GM23338 (cell line): ENCODE data around the gene CCDC61.

Source experiments
- CREB1 ChIP-seq: fragments of 250-450 bp; sonication (Bioruptor Pico); IDR thresholded peaks from 2 replicates; pipeline ENCODE4 v1.5.0; 2020; ENCODE audit warnings: low read depth, mild to moderate bottlenecking, moderate library complexity
- EZH2 ChIP-seq: fragments of 200-600 bp; sonication (generic); IDR thresholded peaks from one replicate; pipeline ENCODE4 v1.8.0; 2017; ENCODE audit warnings: antibody characterized with exemption, mild to moderate bottlenecking, low read depth; ENCODE audit not compliant: unreplicated experiment
- EZH2phosphoT487 ChIP-seq: fragments of 200-600 bp; sonication (generic); IDR thresholded peaks from one replicate; pipeline ENCODE4 v1.8.1; 2018; ENCODE audit warnings: antibody characterized with exemption; ENCODE audit not compliant: unreplicated experiment
- POLR2AphosphoS5 ChIP-seq: IDR thresholded peaks from 2 replicates; pipeline ENCODE4 v1.6.1; 2016; ENCODE audit warnings: antibody characterized with exemption, low read depth
- STAT1 ChIP-seq: IDR thresholded peaks from one replicate; pipeline ENCODE4 v1.6.1; 2016; ENCODE audit warnings: antibody characterized with exemption; ENCODE audit not compliant: unreplicated experiment
- ZNF114 ChIP-seq: fragments of 250-450 bp; sonication (Bioruptor Pico); IDR thresholded peaks from 2 replicates; pipeline ENCODE4 v1.5.0; 2020; ENCODE audit warnings: mild to moderate bottlenecking, moderate library complexity
- ZNF331 ChIP-seq: fragments of 250-450 bp; sonication (Bioruptor Pico); IDR thresholded peaks from 2 replicates; pipeline ENCODE4 v1.5.0; 2020; ENCODE audit warnings: low read depth, mild to moderate bottlenecking, moderate library complexity
- TF ChIP-seq, protein P1 (sequence below), 2 experiments: fragments of 200-600 bp in 1 of 2; sonication (generic) in 1 of 2; conservative IDR thresholded peaks; 2 replicates each; pipeline versions ENCODE4 v1.5.1 to v1.6.1; 2016 to 2017; ENCODE audit warnings: antibody characterized with exemption in 2 of 2, low read depth in 2 of 2, mild to moderate bottlenecking in 2 of 2, moderate library complexity in 1 of 2
- TF ChIP-seq, protein P2 (sequence below): IDR thresholded peaks from one replicate; pipeline ENCODE4 v1.6.1; 2018; ENCODE audit warnings: antibody characterized with exemption; ENCODE audit not compliant: unreplicated experiment
- TF ChIP-seq, protein P3 (sequence below): fragments of 250-450 bp; sonication (Bioruptor Pico); IDR thresholded peaks from 2 replicates; pipeline ENCODE4 v1.5.0; 2020; ENCODE audit warnings: mild to moderate bottlenecking, moderate library complexity

DNA sequence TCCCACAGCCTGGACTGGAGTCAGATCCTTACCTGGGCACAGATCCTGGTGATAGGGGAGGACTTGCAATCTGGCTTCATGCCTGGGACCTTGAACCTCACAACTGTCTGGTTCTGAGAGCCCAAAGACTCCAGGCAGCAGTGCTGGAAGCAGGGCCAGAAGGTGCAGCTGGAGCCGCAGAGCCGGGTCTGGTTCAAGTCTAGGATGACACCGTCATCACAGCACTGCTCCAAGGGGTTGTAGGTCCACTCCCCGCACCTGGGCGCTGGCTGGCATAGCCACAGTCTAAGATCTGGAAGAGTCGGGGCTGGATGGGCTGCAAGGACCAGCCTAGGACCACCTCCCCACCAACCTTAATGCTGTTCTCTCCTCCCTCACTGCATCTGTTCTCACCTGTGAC lies 44.9 kb downstream of the CCDC61 start:
- TF ChIP-seq POLR2AphosphoS5 (no peak), ZNF331 (CRISPR knock-in tag) (no peak), EZH2 (no peak), EZH2phosphoT487 (no peak), CREB1 (no peak), ZNF114 (no peak), STAT1 (no peak)
- TF ChIP-seq, protein P1, sequence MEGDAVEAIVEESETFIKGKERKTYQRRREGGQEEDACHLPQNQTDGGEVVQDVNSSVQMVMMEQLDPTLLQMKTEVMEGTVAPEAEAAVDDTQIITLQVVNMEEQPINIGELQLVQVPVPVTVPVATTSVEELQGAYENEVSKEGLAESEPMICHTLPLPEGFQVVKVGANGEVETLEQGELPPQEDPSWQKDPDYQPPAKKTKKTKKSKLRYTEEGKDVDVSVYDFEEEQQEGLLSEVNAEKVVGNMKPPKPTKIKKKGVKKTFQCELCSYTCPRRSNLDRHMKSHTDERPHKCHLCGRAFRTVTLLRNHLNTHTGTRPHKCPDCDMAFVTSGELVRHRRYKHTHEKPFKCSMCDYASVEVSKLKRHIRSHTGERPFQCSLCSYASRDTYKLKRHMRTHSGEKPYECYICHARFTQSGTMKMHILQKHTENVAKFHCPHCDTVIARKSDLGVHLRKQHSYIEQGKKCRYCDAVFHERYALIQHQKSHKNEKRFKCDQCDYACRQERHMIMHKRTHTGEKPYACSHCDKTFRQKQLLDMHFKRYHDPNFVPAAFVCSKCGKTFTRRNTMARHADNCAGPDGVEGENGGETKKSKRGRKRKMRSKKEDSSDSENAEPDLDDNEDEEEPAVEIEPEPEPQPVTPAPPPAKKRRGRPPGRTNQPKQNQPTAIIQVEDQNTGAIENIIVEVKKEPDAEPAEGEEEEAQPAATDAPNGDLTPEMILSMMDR (conservative IDR thresholded peaks at IDR 0.05; ENCODE audit: low read depth in 2 of 2): no peak
- TF ChIP-seq, protein P2, sequence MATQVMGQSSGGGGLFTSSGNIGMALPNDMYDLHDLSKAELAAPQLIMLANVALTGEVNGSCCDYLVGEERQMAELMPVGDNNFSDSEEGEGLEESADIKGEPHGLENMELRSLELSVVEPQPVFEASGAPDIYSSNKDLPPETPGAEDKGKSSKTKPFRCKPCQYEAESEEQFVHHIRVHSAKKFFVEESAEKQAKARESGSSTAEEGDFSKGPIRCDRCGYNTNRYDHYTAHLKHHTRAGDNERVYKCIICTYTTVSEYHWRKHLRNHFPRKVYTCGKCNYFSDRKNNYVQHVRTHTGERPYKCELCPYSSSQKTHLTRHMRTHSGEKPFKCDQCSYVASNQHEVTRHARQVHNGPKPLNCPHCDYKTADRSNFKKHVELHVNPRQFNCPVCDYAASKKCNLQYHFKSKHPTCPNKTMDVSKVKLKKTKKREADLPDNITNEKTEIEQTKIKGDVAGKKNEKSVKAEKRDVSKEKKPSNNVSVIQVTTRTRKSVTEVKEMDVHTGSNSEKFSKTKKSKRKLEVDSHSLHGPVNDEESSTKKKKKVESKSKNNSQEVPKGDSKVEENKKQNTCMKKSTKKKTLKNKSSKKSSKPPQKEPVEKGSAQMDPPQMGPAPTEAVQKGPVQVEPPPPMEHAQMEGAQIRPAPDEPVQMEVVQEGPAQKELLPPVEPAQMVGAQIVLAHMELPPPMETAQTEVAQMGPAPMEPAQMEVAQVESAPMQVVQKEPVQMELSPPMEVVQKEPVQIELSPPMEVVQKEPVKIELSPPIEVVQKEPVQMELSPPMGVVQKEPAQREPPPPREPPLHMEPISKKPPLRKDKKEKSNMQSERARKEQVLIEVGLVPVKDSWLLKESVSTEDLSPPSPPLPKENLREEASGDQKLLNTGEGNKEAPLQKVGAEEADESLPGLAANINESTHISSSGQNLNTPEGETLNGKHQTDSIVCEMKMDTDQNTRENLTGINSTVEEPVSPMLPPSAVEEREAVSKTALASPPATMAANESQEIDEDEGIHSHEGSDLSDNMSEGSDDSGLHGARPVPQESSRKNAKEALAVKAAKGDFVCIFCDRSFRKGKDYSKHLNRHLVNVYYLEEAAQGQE: no peak
- TF ChIP-seq, protein P3, sequence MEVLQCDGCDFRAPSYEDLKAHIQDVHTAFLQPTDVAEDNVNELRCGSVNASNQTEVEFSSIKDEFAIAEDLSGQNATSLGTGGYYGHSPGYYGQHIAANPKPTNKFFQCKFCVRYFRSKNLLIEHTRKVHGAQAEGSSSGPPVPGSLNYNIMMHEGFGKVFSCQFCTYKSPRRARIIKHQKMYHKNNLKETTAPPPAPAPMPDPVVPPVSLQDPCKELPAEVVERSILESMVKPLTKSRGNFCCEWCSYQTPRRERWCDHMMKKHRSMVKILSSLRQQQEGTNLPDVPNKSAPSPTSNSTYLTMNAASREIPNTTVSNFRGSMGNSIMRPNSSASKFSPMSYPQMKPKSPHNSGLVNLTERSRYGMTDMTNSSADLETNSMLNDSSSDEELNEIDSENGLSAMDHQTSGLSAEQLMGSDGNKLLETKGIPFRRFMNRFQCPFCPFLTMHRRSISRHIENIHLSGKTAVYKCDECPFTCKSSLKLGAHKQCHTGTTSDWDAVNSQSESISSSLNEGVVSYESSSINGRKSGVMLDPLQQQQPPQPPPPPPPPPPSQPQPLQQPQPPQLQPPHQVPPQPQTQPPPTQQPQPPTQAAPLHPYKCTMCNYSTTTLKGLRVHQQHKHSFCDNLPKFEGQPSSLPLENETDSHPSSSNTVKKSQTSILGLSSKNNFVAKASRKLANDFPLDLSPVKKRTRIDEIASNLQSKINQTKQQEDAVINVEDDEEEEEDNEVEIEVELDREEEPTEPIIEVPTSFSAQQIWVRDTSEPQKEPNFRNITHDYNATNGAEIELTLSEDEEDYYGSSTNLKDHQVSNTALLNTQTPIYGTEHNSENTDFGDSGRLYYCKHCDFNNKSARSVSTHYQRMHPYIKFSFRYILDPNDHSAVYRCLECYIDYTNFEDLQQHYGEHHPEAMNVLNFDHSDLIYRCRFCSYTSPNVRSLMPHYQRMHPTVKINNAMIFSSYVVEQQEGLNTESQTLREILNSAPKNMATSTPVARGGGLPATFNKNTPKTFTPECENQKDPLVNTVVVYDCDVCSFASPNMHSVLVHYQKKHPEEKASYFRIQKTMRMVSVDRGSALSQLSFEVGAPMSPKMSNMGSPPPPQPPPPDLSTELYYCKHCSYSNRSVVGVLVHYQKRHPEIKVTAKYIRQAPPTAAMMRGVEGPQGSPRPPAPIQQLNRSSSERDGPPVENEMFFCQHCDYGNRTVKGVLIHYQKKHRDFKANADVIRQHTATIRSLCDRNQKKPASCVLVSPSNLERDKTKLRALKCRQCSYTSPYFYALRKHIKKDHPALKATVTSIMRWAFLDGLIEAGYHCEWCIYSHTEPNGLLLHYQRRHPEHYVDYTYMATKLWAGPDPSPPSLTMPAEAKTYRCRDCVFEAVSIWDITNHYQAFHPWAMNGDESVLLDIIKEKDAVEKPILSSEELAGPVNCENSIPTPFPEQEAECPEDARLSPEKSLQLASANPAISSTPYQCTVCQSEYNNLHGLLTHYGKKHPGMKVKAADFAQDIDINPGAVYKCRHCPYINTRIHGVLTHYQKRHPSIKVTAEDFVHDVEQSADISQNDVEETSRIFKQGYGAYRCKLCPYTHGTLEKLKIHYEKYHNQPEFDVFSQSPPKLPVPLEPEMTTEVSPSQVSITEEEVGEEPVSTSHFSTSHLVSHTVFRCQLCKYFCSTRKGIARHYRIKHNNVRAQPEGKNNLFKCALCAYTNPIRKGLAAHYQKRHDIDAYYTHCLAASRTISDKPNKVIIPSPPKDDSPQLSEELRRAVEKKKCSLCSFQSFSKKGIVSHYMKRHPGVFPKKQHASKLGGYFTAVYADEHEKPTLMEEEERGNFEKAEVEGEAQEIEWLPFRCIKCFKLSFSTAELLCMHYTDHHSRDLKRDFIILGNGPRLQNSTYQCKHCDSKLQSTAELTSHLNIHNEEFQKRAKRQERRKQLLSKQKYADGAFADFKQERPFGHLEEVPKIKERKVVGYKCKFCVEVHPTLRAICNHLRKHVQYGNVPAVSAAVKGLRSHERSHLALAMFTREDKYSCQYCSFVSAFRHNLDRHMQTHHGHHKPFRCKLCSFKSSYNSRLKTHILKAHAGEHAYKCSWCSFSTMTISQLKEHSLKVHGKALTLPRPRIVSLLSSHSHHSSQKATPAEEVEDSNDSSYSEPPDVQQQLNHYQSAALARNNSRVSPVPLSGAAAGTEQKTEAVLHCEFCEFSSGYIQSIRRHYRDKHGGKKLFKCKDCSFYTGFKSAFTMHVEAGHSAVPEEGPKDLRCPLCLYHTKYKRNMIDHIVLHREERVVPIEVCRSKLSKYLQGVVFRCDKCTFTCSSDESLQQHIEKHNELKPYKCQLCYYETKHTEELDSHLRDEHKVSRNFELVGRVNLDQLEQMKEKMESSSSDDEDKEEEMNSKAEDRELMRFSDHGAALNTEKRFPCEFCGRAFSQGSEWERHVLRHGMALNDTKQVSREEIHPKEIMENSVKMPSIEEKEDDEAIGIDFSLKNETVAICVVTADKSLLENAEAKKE (CRISPR knock-in tag): no peak
